WTC11 (cell line): ENCODE results near the gene PTPRN2. TPM values are rescaled to one million over a fixed set of nuclear protein-coding genes. Genes with fewer than 3 reads are reported as not detected.

ENCODE experiments used
- ATAC-seq: fragments of 200-7000 bp; cut with Tn5 transposase; 2 replicates; pipeline ENCODE4 v1.10.0; 2021; ENCODE audit warnings: mild to moderate bottlenecking, moderate library complexity
- CTCF ChIA-PET: fragments of 300-600 bp; sonication (Branson Sonifier 250); formaldehyde crosslinking; loops from one replicate; lab custom pipeline; 2021; ENCODE audit warnings: antibody characterized with exemption; lab: Charles Lee
- POLR2A ChIA-PET: fragments of 350-600 bp; sonication (Branson Sonifier 250); formaldehyde crosslinking; loops from one replicate; lab custom pipeline; 2021; ENCODE audit warnings: antibody characterized with exemption; lab: Charles Lee
- DNase-seq: peaks from one replicate; pipeline ENCODE4 v3.0.0; 2021; ENCODE audit warnings: low spot score
- H3K27ac Mint-ChIP-seq: 2 replicates; pipeline ENCODE4 v1.8.0; 2021; ENCODE audit warnings: mixed read lengths
- H3K27me3 Mint-ChIP-seq: 2 replicates; pipeline ENCODE4 v1.8.0; 2021; ENCODE audit warnings: low read depth, mild to moderate bottlenecking, moderate library complexity, mixed read lengths
- H3K36me3 Mint-ChIP-seq: 2 replicates; pipeline ENCODE4 v1.8.0; 2021; ENCODE audit warnings: mixed read lengths
- H3K4me1 Mint-ChIP-seq: 2 replicates; pipeline ENCODE4 v1.8.0; 2022; ENCODE audit warnings: mixed read lengths
- H3K4me3 Mint-ChIP-seq: 2 replicates; pipeline ENCODE4 v1.8.0; 2021; ENCODE audit warnings: mild to moderate bottlenecking, moderate library complexity, mixed read lengths
- H3K9me3 Mint-ChIP-seq: 2 replicates; pipeline ENCODE4 v1.8.0; 2021; ENCODE audit warnings: mixed read lengths
- CBFB ChIP-seq: sonication (generic); formaldehyde crosslinking; IDR thresholded peaks from 2 replicates; pipeline ENCODE4 v1.8.1; 2022; ENCODE audit warnings: mild to moderate bottlenecking, low read depth, missing genetic modification reagents
- CREB1 ChIP-seq: sonication (generic); formaldehyde crosslinking; IDR thresholded peaks from 2 replicates; pipeline ENCODE4 v1.8.0; 2023; ENCODE audit warnings: mild to moderate bottlenecking, missing genetic modification reagents
- CREM ChIP-seq: sonication (generic); formaldehyde crosslinking; IDR thresholded peaks from 2 replicates; pipeline ENCODE4 v1.8.1; 2022; ENCODE audit warnings: mild to moderate bottlenecking, missing genetic modification reagents, moderate library complexity
- ELF4 ChIP-seq: sonication (generic); formaldehyde crosslinking; IDR thresholded peaks from 2 replicates; pipeline ENCODE4 v1.8.1; 2022; ENCODE audit warnings: low read depth, mild to moderate bottlenecking, moderate library complexity, missing genetic modification reagents
- EMX1 ChIP-seq: fragments of 250-450 bp; sonication (Bioruptor Pico); IDR thresholded peaks from 2 replicates; pipeline ENCODE4 v1.8.0; 2021; ENCODE audit warnings: mild to moderate bottlenecking
- JAZF1 ChIP-seq: fragments of 250-450 bp; sonication (Bioruptor Pico); IDR thresholded peaks from 2 replicates; pipeline ENCODE4 v1.9.0; 2021; ENCODE audit warnings: moderate library complexity, mild to moderate bottlenecking, inconsistent platforms
- MYBL2 ChIP-seq: sonication (generic); formaldehyde crosslinking; IDR thresholded peaks from 2 replicates; pipeline ENCODE4 v1.8.1; 2023; ENCODE audit warnings: mild to moderate bottlenecking, moderate library complexity, missing genetic modification reagents
- NFE2L1 ChIP-seq: sonication (generic); formaldehyde crosslinking; IDR thresholded peaks from 2 replicates; pipeline ENCODE4 v1.8.1; 2023; ENCODE audit warnings: missing genetic modification reagents
- NR3C1 ChIP-seq: sonication (generic); formaldehyde crosslinking; conservative IDR thresholded peaks from 2 replicates; pipeline ENCODE4 v1.8.1; 2023; ENCODE audit warnings: low read depth, mild to moderate bottlenecking, missing genetic modification reagents
- RELA ChIP-seq: sonication (generic); formaldehyde crosslinking; IDR thresholded peaks from 2 replicates; pipeline ENCODE4 v1.8.1; 2022; ENCODE audit warnings: missing genetic modification reagents, mild to moderate bottlenecking, borderline replicate concordance
- TEAD4 ChIP-seq: sonication (generic); formaldehyde crosslinking; IDR thresholded peaks from 2 replicates; pipeline ENCODE4 v1.8.0; 2022; ENCODE audit warnings: mild to moderate bottlenecking, missing genetic modification reagents
- ZNF121 ChIP-seq: sonication (generic); formaldehyde crosslinking; IDR thresholded peaks from 2 replicates; pipeline ENCODE4 v1.8.0; 2023; ENCODE audit warnings: missing genetic modification reagents
- ZNF219 ChIP-seq: sonication (generic); formaldehyde crosslinking; IDR thresholded peaks from 2 replicates; pipeline ENCODE4 v1.8.0; 2023; ENCODE audit warnings: missing genetic modification reagents, mild to moderate bottlenecking, borderline replicate concordance
- total RNA-seq: library from RNA; stranded (reverse); gene quantifications from 3 replicates; pipeline ENCODE4 v1.2.3, GENCODE V29; 2021
- TF ChIP-seq, protein P1 (sequence below): sonication (generic); formaldehyde crosslinking; IDR thresholded peaks from 2 replicates; pipeline ENCODE4 v1.8.0; 2022; ENCODE audit warnings: mild to moderate bottlenecking, missing genetic modification reagents
- TF ChIP-seq, protein P2 (sequence below): sonication (generic); formaldehyde crosslinking; IDR thresholded peaks from 2 replicates; pipeline ENCODE4 v1.8.1; 2023; ENCODE audit warnings: mild to moderate bottlenecking, missing genetic modification reagents, moderate library complexity
- TF ChIP-seq, protein P3 (sequence below): fragments of 250-450 bp; sonication (Bioruptor Pico); IDR thresholded peaks from 2 replicates; pipeline ENCODE4 v1.9.0; 2021; ENCODE audit warnings: moderate library complexity, mild to moderate bottlenecking, inconsistent platforms, borderline replicate concordance
- TF ChIP-seq, protein P4 (sequence below): sonication (generic); formaldehyde crosslinking; IDR thresholded peaks from 2 replicates; pipeline ENCODE4 v1.8.0; 2023; ENCODE audit warnings: missing genetic modification reagents, mild to moderate bottlenecking, borderline replicate concordance
- TF ChIP-seq, protein P5 (sequence below): sonication (generic); formaldehyde crosslinking; IDR thresholded peaks from 2 replicates; pipeline ENCODE4 v1.8.0; 2023; ENCODE audit warnings: mild to moderate bottlenecking, missing genetic modification reagents

Gene PTPRN2
- total RNA-seq, 1 experiment from 2014 or later, result 4.7 TPM

DNA sequence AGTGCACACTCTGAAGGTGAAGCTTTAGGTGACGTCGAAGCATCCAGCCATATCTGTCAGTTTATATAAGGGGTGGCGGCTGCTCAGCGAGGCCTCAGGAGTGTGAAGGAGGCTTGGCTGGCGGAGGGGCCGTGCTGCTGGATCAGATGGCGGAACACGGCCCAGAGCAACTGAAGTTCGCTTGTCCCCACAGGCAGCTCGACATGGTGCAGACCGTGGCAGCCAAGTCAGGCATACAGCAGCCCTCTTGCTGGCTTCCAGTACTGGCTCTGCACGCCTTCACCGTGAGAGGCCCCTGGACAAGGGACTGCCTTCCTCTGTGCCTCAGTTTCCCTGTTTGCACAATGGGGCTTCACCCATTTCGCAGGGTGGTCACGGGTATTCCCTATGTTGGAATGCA is 807.3 kb downstream of the PTPRN2 start:
- Mint-ChIP-seq H3K36me3 (peaks cover 35% of the 10 kb centered on the region), H3K9me3 (peaks cover 40% of the 10 kb centered on the region), H3K27me3 (peaks cover 15% of the 10 kb centered on the region), H3K27ac (no peak overlapping the region), H3K4me3 (no peak overlapping the region)
- no peak for ATAC-seq
- CTCF ChIA-PET, result no interaction called here
- POLR2A ChIA-PET, result no interaction called here
- no peak for DNase-seq
- TF ChIP-seq ZNF121 (CRISPR knock-in tag) (no peak), CREM (CRISPR knock-in tag) (no peak), MYBL2 (CRISPR knock-in tag) (no peak), NFE2L1 (CRISPR knock-in tag) (no peak), RELA (CRISPR knock-in tag) (no peak), CBFB (CRISPR knock-in tag) (no peak), TEAD4 (CRISPR knock-in tag) (no peak), CREB1 (no peak), ZNF219 (CRISPR knock-in tag) (no peak), EMX1 (CRISPR knock-in tag) (no peak), JAZF1 (no peak), NR3C1 (CRISPR knock-in tag) (no peak), ELF4 (CRISPR knock-in tag) (no peak)
- TF ChIP-seq, protein P1, sequence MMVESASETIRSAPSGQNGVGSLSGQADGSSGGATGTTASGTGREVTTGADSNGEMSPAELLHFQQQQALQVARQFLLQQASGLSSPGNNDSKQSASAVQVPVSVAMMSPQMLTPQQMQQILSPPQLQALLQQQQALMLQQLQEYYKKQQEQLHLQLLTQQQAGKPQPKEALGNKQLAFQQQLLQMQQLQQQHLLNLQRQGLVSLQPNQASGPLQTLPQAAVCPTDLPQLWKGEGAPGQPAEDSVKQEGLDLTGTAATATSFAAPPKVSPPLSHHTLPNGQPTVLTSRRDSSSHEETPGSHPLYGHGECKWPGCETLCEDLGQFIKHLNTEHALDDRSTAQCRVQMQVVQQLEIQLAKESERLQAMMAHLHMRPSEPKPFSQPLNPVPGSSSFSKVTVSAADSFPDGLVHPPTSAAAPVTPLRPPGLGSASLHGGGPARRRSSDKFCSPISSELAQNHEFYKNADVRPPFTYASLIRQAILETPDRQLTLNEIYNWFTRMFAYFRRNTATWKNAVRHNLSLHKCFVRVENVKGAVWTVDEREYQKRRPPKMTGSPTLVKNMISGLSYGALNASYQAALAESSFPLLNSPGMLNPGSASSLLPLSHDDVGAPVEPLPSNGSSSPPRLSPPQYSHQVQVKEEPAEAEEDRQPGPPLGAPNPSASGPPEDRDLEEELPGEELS (CRISPR knock-in tag), result no peak
- TF ChIP-seq, protein P2, sequence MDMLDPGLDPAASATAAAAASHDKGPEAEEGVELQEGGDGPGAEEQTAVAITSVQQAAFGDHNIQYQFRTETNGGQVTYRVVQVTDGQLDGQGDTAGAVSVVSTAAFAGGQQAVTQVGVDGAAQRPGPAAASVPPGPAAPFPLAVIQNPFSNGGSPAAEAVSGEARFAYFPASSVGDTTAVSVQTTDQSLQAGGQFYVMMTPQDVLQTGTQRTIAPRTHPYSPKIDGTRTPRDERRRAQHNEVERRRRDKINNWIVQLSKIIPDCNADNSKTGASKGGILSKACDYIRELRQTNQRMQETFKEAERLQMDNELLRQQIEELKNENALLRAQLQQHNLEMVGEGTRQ (CRISPR knock-in tag), result no peak
- TF ChIP-seq, protein P3, sequence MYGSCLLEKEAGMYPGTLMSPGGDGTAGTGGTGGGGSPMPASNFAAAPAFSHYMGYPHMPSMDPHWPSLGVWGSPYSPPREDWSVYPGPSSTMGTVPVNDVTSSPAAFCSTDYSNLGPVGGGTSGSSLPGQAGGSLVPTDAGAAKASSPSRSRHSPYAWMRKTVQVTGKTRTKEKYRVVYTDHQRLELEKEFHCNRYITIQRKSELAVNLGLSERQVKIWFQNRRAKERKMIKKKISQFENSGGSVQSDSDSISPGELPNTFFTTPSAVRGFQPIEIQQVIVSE, result no peak
- TF ChIP-seq, protein P4, sequence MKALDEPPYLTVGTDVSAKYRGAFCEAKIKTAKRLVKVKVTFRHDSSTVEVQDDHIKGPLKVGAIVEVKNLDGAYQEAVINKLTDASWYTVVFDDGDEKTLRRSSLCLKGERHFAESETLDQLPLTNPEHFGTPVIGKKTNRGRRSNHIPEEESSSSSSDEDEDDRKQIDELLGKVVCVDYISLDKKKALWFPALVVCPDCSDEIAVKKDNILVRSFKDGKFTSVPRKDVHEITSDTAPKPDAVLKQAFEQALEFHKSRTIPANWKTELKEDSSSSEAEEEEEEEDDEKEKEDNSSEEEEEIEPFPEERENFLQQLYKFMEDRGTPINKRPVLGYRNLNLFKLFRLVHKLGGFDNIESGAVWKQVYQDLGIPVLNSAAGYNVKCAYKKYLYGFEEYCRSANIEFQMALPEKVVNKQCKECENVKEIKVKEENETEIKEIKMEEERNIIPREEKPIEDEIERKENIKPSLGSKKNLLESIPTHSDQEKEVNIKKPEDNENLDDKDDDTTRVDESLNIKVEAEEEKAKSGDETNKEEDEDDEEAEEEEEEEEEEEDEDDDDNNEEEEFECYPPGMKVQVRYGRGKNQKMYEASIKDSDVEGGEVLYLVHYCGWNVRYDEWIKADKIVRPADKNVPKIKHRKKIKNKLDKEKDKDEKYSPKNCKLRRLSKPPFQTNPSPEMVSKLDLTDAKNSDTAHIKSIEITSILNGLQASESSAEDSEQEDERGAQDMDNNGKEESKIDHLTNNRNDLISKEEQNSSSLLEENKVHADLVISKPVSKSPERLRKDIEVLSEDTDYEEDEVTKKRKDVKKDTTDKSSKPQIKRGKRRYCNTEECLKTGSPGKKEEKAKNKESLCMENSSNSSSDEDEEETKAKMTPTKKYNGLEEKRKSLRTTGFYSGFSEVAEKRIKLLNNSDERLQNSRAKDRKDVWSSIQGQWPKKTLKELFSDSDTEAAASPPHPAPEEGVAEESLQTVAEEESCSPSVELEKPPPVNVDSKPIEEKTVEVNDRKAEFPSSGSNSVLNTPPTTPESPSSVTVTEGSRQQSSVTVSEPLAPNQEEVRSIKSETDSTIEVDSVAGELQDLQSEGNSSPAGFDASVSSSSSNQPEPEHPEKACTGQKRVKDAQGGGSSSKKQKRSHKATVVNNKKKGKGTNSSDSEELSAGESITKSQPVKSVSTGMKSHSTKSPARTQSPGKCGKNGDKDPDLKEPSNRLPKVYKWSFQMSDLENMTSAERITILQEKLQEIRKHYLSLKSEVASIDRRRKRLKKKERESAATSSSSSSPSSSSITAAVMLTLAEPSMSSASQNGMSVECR, result no peak
- TF ChIP-seq, protein P5, sequence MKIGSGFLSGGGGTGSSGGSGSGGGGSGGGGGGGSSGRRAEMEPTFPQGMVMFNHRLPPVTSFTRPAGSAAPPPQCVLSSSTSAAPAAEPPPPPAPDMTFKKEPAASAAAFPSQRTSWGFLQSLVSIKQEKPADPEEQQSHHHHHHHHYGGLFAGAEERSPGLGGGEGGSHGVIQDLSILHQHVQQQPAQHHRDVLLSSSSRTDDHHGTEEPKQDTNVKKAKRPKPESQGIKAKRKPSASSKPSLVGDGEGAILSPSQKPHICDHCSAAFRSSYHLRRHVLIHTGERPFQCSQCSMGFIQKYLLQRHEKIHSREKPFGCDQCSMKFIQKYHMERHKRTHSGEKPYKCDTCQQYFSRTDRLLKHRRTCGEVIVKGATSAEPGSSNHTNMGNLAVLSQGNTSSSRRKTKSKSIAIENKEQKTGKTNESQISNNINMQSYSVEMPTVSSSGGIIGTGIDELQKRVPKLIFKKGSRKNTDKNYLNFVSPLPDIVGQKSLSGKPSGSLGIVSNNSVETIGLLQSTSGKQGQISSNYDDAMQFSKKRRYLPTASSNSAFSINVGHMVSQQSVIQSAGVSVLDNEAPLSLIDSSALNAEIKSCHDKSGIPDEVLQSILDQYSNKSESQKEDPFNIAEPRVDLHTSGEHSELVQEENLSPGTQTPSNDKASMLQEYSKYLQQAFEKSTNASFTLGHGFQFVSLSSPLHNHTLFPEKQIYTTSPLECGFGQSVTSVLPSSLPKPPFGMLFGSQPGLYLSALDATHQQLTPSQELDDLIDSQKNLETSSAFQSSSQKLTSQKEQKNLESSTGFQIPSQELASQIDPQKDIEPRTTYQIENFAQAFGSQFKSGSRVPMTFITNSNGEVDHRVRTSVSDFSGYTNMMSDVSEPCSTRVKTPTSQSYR, result no peak
- TF ChIP-seq, all 79 proteins: peak for 0
- no peaks in the 10 kb centered on the region for H3K4me1 Mint-ChIP-seq
